Esophagus squamous epithelium (tissue), 5 donors: ENCODE measurements around the gene PTPA. TPM values are rescaled to one million over a fixed set of nuclear protein-coding genes. Genes with fewer than 3 reads are reported as not detected.

Experiments used
- DNase-seq: peaks from one replicate; lab custom pipeline; 2025; lab: John Stamatoyannopoulos, UW
- H3K27ac ChIP-seq, 4 donors: fragments of 200-600 bp; sonication (generic); one replicate each; pipeline ENCODE4 v1.5.1; 2016 to 2019; ENCODE audit warnings: mild to moderate bottlenecking in 1 of 4
- H3K27me3 ChIP-seq, 4 donors: fragments of 200-600 bp; sonication (generic); 1 replicate in 3 of 4; 2 replicates in 1 of 4; pipeline versions ENCODE4 v1.5.1 to v1.6.0; 2017 to 2021; ENCODE audit warnings: antibody characterized with exemption in 1 of 4
- H3K36me3 ChIP-seq, 3 donors: fragments of 200-600 bp; sonication (generic); one replicate each; pipeline ENCODE4 v1.5.1; 2016 to 2019
- H3K4me1 ChIP-seq, 3 donors: fragments of 200-600 bp; sonication (generic); one replicate each; pipeline ENCODE4 v1.5.1; 2017 to 2019
- H3K4me3 ChIP-seq, 4 donors: fragments of 200-600 bp; sonication (generic); 1 replicate in 3 of 4; 2 replicates in 1 of 4; pipeline ENCODE4 v1.5.1; 2016 to 2019; ENCODE audit warnings: mild to moderate bottlenecking in 2 of 4, moderate library complexity in 1 of 4
- H3K9me3 ChIP-seq, 3 donors: fragments of 200-600 bp; sonication (generic); one replicate each; pipeline ENCODE4 v1.5.1; 2016 to 2019
- CTCF ChIP-seq, 6 experiments: fragments of 450-650 bp in 4 of 6; fragments of 200-600 bp in 2 of 6; sonication (generic) in 2 of 6; IDR thresholded peaks; one replicate each; pipeline ENCODE4 v1.5.1; 2016 to 2019; ENCODE audit warnings: antibody characterized with exemption in 6 of 6, mild to moderate bottlenecking in 4 of 6, moderate library complexity in 4 of 6
- POLR2A ChIP-seq, 4 donors: fragments of 450-650 bp; IDR thresholded peaks; one replicate each; pipeline ENCODE4 v1.6.1; 2017; ENCODE audit warnings: antibody characterized with exemption in 4 of 4, mild to moderate bottlenecking in 4 of 4, moderate library complexity in 3 of 4
- WGBS, 2 donors: methylation state at CpG; one replicate each; pipeline ENCODE4 v1.1.5; 2018; 5-methylcytosine and 5-hydroxymethylcytosine counted together
- intact Hi-C: fragments of 100-400 bp; cut with DNase I; formaldehyde crosslinking; loops from one replicate; pipeline ENCODE4 v1.15.0; 2022
- total RNA-seq, 4 donors: library from RNA; depleted of rRNA; stranded (reverse); fragments of >200 nt; gene quantifications; one replicate each; pipeline ENCODE4 v1.1.0, GENCODE V29; 2016
- donor health status: DM: yes; HTN: yes; CAD: no.

Gene PTPA
- total RNA-seq, 4 donors from 2014 or later: 59.1 to 110 (median 80.6) TPM

DNA sequence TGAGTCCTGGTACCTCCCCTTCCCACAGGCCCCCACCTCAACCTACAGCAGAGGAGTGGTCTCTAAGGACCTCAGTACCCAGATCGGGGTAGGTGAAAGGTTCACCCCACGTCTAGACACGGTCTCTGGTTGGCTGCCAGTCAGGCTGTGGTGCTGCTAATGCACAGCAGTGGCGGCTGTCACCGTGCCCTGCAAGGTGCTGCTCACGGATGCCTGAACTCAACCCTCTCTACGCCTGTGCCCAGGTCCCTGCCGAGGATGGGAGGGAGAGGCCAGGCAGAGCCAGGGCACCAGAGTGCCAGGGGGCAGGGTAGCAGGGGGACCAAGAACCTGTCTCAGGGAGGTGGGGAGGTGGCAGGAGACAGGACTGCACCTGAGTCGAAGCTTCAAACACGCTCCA, 52.5 kb downstream of the PTPA start:
- no peak overlapping the region for H3K4me3 ChIP-seq
- H3K4me1 ChIP-seq: peaks cover 40 to 59% (median 42%) of the 10 kb centered on the region in 3 donors
- no peaks in the 10 kb centered on the region for H3K9me3 ChIP-seq
- H3K36me3 ChIP-seq: no peaks in the 10 kb centered on the region
- no peak for DNase-seq
- intact Hi-C loops: no loop called here
- TF ChIP-seq CTCF (IDR thresholded peaks at IDR 0.05) (no peak), POLR2A (IDR thresholded peaks at IDR 0.05) (no peak)
- peak overlapping the region; percentile 90 to 95 (median 92) for H3K27ac ChIP-seq
- no peaks in the 10 kb centered on the region for H3K27me3 ChIP-seq
- 83% methylated on average over 2 to 3 of the region's 10 CpGs for WGBS, 2 donors

DNA sequence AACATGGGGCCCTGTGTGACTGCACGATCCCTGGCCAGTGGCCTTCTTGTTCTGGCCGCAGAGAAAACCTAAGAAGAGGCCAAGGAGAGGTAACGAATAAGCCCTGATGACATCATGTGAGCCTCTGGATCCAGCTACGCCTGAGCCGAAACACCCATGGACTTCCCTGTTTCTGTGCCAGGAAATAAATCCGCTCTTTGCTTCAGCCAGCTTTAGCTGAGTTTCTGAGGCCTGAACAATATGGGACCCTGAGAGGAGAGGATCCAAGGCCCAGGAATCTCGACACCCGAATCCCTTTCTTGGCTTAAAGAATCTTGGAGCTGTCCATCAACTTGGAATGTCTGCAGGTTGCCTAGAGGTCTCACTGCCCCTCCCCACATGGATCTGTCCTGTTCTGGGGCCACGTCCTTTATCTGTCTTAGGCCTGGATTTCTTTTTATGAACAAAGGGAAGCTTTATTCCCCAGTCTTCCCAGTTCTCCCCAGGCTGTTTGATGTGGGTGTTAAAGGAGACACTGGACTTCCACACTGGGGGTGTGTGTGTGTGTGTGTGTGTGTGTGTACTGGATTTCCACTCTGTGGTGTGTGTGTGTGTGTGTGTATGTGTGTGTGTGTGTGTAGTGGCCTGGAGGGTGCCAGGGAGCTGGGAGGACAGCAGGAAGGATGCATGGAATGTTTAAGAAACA, 53.2 kb downstream of the PTPA start:
- intact Hi-C loops: no loop called here
- Histone ChIP-seq H3K27me3 (no peaks in the 10 kb centered on the region), H3K4me1 (peaks cover 40 to 60% (median 42%) of the 10 kb centered on the region in 3 donors), H3K36me3 (no peaks in the 10 kb centered on the region), H3K9me3 (no peaks in the 10 kb centered on the region), H3K27ac (peak overlapping the region; percentile 90 to 95 (median 92)), H3K4me3 (no peak overlapping the region)
- WGBS, 2 donors: 35 to 57% methylated on average over 9 of the region's 9 CpGs
- TF ChIP-seq CTCF (IDR thresholded peaks at IDR 0.05): no peak
- TF ChIP-seq POLR2A (IDR thresholded peaks at IDR 0.05): no peak
- DNase-seq: no peak

DNA sequence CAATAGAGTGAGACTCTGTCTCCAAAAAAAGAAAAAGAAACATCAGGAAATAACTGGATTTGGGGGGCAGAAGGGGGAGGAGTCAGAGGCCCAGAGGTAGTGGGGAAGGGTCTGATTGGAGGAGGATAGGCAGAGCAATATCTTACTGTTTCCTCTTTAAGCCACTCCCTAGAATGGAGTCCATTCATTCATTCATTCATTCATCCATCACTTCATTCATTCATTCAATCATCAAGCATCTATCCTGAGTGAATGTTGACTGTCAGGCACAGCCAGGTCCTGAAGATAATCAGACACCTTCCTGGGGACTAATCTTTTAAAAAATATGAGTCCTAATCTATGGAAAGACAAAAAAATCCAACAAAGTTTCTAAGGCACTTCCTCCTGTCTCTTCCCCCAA, 54.0 kb downstream of the PTPA start:
- Histone ChIP-seq H3K36me3 (no peaks in the 10 kb centered on the region), H3K27me3 (no peaks in the 10 kb centered on the region), H3K4me3 (no peak overlapping the region), H3K4me1 (peaks cover 40 to 65% (median 42%) of the 10 kb centered on the region in 3 donors), H3K9me3 (no peaks in the 10 kb centered on the region), H3K27ac (peak overlapping the region; percentile 90 to 95 (median 92))
- intact Hi-C loops: no loop called here
- TF ChIP-seq CTCF (IDR thresholded peaks at IDR 0.05): no peak
- TF ChIP-seq POLR2A (IDR thresholded peaks at IDR 0.05): no peak
- no peak for DNase-seq

GRCh38 chr9:129166623-129167557, 55.7 kb downstream of the PTPA start:
- peak; percentile 38 for DNase-seq
- peak overlapping the region; percentile 91 to 95 (median 94) for H3K27ac ChIP-seq
- no peaks in the 10 kb centered on the region for H3K27me3 ChIP-seq
- H3K4me1 ChIP-seq: peaks cover 40 to 70% (median 42%) of the 10 kb centered on the region in 3 donors
- TF ChIP-seq CTCF (IDR thresholded peaks at IDR 0.05) (no peak), POLR2A (IDR thresholded peaks at IDR 0.05) (peak in 1 of 4 donors; percentile 42)
- H3K36me3 ChIP-seq: no peaks in the 10 kb centered on the region
- H3K9me3 ChIP-seq: no peaks in the 10 kb centered on the region
- WGBS, 2 donors: 13 to 16% methylated on average over 9 to 14 of the region's 18 CpGs
- intact Hi-C loops: no loop called here
- H3K4me3 ChIP-seq: peak overlapping the region in 3 of 4 donors; percentile 18 to 51 (median 27)
